OCI-LY3 (cell line): ENCODE measurements around the gene UBE2E1.

Experiments
- H2AFZ ChIP-seq: fragments of 200-600, 300-600 bp; shearing (Covaris generic); 2 replicates; pipeline ENCODE4 v1.6.0; 2014; ENCODE audit warnings: antibody characterized with exemption, low read depth, low read length
- H3K27ac ChIP-seq: fragments of 200-600, 300-600 bp; sonication (generic); 2 replicates; pipeline ENCODE4 v1.5.1; 2014; ENCODE audit warnings: mild to moderate bottlenecking, low read length, moderate library complexity, mixed read lengths
- H3K27me3 ChIP-seq: fragments of 200-600, 300-600 bp; sonication (generic); 2 replicates; pipeline ENCODE4 v1.6.1; 2014; ENCODE audit warnings: low read depth, low read length, mixed read lengths
- H3K36me3 ChIP-seq: fragments of 200-600, 300-600 bp; sonication (generic); replicated peaks from 2 replicates; pipeline ENCODE3; 2014; ENCODE audit warnings: low read depth, low read length, mixed read lengths
- H3K4me1 ChIP-seq: fragments of 300-600, 200-600 bp; sonication (generic); 2 replicates; pipeline ENCODE4 v1.6.1; 2014; ENCODE audit warnings: low read length, mixed read lengths
- H3K4me2 ChIP-seq: fragments of 200-600, 300-600 bp; sonication (generic); 2 replicates; pipeline ENCODE4 v1.6.1; 2014; ENCODE audit warnings: low read length, mixed read lengths
- H3K4me3 ChIP-seq: fragments of 300-600, 200-600 bp; sonication (generic); 2 replicates; pipeline ENCODE4 v1.5.1; 2014; ENCODE audit warnings: antibody characterized with exemption, mild to moderate bottlenecking, low read length, moderate library complexity
- H3K79me2 ChIP-seq: fragments of 300-600, 200-600 bp; shearing (Covaris generic); 2 replicates; pipeline ENCODE4 v1.6.1; 2014; ENCODE audit warnings: mild to moderate bottlenecking, low read length, mixed read lengths
- H3K9ac ChIP-seq: fragments of 300-600, 200-600 bp; shearing (Covaris generic); 2 replicates; pipeline ENCODE4 v1.6.0; 2014; ENCODE audit warnings: mild to moderate bottlenecking, low read length, moderate library complexity
- H3K9me3 ChIP-seq: fragments of 200-600, 300-600 bp; shearing (Covaris generic); 2 replicates; pipeline ENCODE4 v1.6.1; 2014; ENCODE audit warnings: low read length, mixed read lengths; ENCODE audit not compliant: insufficient read depth
- H4K20me1 ChIP-seq: fragments of 200-600, 300-600 bp; sonication (generic); 2 replicates; pipeline ENCODE4 v1.6.1; 2016; ENCODE audit warnings: low read length, mixed read lengths; ENCODE audit not compliant: insufficient read depth
- CTCF ChIP-seq: fragments of 200-600, 300-600 bp; sonication (generic); IDR thresholded peaks from 2 replicates; pipeline ENCODE4 v1.5.1; 2014; ENCODE audit warnings: antibody characterized with exemption, low read length, low read depth
- EZH2phosphoT487 ChIP-seq: fragments of 200-600 bp; shearing (Covaris generic); IDR thresholded peaks from 2 replicates; pipeline ENCODE4 v1.6.1; 2018; ENCODE audit warnings: antibody characterized with exemption, mixed run types, low read depth

Gene UBE2E1

GRCh38 chr3:23882487-23882918 lies 76.7 kb downstream of the UBE2E1 start:
- Histone ChIP-seq H3K9ac (no peak overlapping the region), H3K79me2 (peaks cover 12% of the 10 kb centered on the region; the same call in 1 of the 2 replicates)

GRCh38 chr3:23884481-23884880 lies 78.7 kb downstream of the UBE2E1 start:
- no peak overlapping the region for H3K4me3 ChIP-seq
- TF ChIP-seq EZH2phosphoT487 = no peak
- peak; percentile 17; the same call in 1 of the 2 replicates for TF ChIP-seq CTCF
- peaks cover 6% of the 10 kb centered on the region; the same call in 1 of the 2 replicates for H3K79me2 ChIP-seq
- H3K27ac ChIP-seq = no peak overlapping the region
- peaks cover 44% of the 10 kb centered on the region for H4K20me1 ChIP-seq
- no peaks in the 10 kb centered on the region for H3K27me3 ChIP-seq
- peaks cover 7% of the 10 kb centered on the region for H3K4me1 ChIP-seq
- no peaks in the 10 kb centered on the region for H3K9me3 ChIP-seq
- H3K36me3 ChIP-seq = no peaks in the 10 kb centered on the region
- no peak overlapping the region for H2AFZ ChIP-seq
- no peak overlapping the region for H3K9ac ChIP-seq
- no peak overlapping the region for H3K4me2 ChIP-seq

More at GRCh38 chr3:23882487-23882918, 76.7 kb downstream of the UBE2E1 start:
- no peak overlapping the region for H3K27ac ChIP-seq
- no peak overlapping the region for H3K4me2 ChIP-seq
- TF ChIP-seq CTCF (no peak), EZH2phosphoT487 (no peak)
- no peaks in the 10 kb centered on the region for H3K4me1 ChIP-seq
- H4K20me1 ChIP-seq = peaks cover 49% of the 10 kb centered on the region
- H3K4me3 ChIP-seq = no peak overlapping the region
- no peaks in the 10 kb centered on the region for H3K9me3 ChIP-seq
- H2AFZ ChIP-seq = no peak overlapping the region
- no peaks in the 10 kb centered on the region for H3K27me3 ChIP-seq
- H3K36me3 ChIP-seq = peaks cover 4% of the 10 kb centered on the region

- Histone ChIP-seq H3K9me3 (no peaks in the 10 kb centered on the region), H3K27ac (no peak overlapping the region), H3K4me2 (no peak overlapping the region), H3K27me3 (no peaks in the 10 kb centered on the region), H3K4me3 (no peak overlapping the region), H3K4me1 (peaks cover 7% of the 10 kb centered on the region), H2AFZ (no peak overlapping the region), H3K9ac (no peak overlapping the region), H4K20me1 (peaks cover 44% of the 10 kb centered on the region), H3K36me3 (no peaks in the 10 kb centered on the region), H3K79me2 (0 out of 2 replicates have a peak, but pooled peaks cover 5% of the 10 kb centered on the region)
- TF ChIP-seq CTCF = no peak
- TF ChIP-seq EZH2phosphoT487 = no peak
These were observed 79.5 kb downstream of the UBE2E1 start for GRCh38 chr3:23885210-23885609.

GRCh38 chr3:23886311-23886710 lies 80.6 kb downstream of the UBE2E1 start:
- Histone ChIP-seq H3K4me1 (peaks cover 7% of the 10 kb centered on the region), H3K27ac (no peak overlapping the region), H3K27me3 (no peaks in the 10 kb centered on the region), H4K20me1 (peaks cover 40% of the 10 kb centered on the region), H3K9me3 (no peaks in the 10 kb centered on the region), H2AFZ (no peak overlapping the region), H3K79me2 (0 out of 2 replicates have a peak, but pooled peaks cover 5% of the 10 kb centered on the region), H3K4me3 (no peak overlapping the region), H3K4me2 (no peak overlapping the region), H3K36me3 (peaks cover 4% of the 10 kb centered on the region), H3K9ac (no peak overlapping the region)
- TF ChIP-seq CTCF (no peak), EZH2phosphoT487 (no peak)
